Stimulated activated CD4-positive, alpha-beta T cell treated with anti-CD3 and anti-CD28 coated beads, Interleukin-2, amount 100 ng/mL, for 24 hours (primary cell): ENCODE data around the gene RUNX1.
"Not testable (repeated sequence)": the region's sequence is repeated elsewhere in the genome, so short reads cannot be mapped to it uniquely, and the experiment has no call there.

Experiments
- DNase-seq, 2 donors: peaks; one replicate each; pipeline ENCODE4 v3.0.0-alpha.2; 2020

RUNX1 gene

GRCh38 chr21:34817821-34818661 lies 231.1 kb downstream of the RUNX1 start:
- no peak for DNase-seq

- DNase-seq, result no peak
Observed at GRCh38 chr21:34815831-34816705, 233.0 kb downstream of the RUNX1 start.

GRCh38 chr21:34814529-34814951 lies 234.6 kb downstream of the RUNX1 start:
- no peak for DNase-seq

DNA sequence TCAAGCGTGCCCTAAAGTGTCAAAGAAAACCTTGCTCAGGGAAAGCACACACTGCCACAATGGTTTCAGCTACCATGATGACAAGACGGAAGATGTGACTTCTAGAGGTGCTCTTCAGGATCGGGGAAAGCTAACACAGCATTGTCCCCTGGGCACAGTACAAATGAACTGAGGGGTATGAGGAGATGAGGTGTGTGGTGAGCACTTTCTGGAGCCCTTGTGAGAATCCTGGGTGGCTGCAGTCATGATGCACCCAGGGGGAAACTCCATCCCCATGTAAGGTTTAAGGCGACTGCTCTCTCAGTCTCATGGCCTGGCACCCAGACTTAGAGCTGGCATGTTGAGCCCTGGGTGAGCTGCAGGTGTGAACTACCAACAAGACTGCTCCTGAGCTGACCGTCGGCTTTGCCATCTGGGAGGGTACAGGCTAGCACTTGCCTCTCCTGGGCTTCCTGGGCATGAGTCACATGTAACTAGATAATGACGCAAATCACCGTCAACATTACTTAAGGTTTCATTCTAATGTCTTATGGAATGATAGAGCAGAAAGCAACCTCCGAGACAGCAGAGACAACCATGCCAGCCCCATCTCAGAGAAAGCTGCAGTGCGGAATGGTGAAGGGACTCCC lies 235.7 kb downstream of the RUNX1 start:
- no peak for DNase-seq

DNA sequence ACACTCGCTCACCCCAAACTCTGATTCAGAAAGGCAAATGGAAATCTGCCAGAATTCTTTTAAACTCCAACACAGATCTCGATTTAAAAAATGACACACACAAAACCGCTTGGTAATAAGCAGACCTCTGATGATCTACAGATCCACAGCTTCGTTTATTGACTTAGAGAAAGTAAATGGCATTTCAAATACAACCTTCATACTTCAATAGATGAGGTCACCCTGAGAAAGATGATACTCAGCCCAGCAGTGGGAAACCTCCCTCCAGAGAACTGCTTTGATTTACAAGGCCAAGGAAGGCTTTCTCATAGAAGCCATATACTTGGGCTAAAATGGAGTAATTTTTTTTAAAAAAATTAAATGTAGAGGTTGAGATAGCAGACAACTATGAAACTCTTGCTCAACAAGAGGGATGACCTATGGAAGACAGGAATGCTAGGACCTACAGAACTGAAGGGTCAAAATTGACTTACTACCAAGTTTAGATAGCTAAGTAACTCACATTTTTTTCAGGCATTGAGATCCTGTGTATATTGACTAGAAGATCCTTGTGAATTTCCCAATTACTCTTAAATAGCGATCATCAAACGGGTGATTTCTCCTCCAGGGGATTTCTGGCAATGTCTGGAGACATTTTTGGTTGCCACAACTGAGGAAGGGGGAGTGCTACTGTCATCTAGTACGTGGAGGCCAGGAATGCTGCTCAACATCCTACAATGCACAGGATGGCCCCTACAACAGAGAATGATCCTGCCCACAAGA lies 236.4 kb downstream of the RUNX1 start:
- no peak for DNase-seq

DNA sequence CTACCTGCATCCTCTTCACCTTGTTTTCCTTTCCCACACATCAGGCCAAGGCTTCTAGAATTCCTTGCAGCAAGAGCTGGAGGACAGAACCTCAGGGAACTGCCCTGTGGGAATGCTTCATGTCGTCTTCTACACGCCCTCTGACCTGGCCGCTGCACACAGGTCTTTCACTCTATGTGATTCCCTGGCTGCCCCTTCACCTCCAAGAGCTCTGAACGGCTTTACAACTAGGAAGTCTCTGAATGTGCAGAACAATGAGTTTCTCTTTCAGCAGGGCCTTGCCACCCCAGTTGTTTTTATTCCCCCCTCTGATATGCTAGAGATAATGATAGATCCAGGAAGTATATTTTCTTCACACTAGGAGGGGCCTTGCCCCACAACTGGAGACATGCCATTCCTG lies 237.7 kb downstream of the RUNX1 start:
- no peak for DNase-seq

GRCh38 chr21:34810786-34811185 lies 238.3 kb downstream of the RUNX1 start:
- no peak for DNase-seq

- no peak for DNase-seq
Observed at GRCh38 chr21:34809822-34810221, 239.3 kb downstream of the RUNX1 start.

- no peak for DNase-seq
Observed at GRCh38 chr21:34808569-34809204, 240.4 kb downstream of the RUNX1 start.

DNA sequence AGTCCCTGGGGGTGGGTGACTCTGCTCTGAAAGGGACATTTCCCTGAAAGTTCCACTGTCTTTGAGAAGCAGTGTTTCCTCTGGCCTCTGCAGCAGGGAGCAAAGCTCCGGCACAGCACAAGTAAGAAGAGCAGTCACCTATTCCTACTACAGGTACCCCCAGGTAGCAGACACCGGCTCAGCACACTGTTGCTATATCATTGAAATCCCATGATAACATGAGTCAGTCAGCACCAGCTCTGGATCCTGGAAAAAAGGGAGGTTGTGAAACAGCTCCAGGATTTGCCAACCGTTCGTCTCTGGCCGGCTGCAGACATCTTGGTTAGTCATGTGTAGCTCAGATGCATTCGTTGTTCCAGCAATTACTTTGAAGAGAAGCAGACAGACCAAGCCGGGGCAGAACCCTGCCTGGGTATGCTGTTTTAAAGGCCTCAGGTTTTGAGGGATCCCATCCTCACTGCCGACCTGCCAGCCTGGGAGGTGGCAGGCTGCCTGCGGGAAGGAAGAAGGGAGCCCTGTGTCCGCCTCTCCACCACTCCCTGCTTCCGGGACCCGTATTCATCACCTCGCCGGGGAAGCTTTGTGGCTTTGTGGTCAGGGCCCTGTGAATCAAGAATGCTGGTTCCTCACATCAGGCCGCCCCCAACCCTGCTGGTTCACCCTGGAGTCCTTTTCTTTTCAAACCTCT lies 241.1 kb downstream of the RUNX1 start:
- DNase-seq, result peak; percentile 73 to 79

DNA sequence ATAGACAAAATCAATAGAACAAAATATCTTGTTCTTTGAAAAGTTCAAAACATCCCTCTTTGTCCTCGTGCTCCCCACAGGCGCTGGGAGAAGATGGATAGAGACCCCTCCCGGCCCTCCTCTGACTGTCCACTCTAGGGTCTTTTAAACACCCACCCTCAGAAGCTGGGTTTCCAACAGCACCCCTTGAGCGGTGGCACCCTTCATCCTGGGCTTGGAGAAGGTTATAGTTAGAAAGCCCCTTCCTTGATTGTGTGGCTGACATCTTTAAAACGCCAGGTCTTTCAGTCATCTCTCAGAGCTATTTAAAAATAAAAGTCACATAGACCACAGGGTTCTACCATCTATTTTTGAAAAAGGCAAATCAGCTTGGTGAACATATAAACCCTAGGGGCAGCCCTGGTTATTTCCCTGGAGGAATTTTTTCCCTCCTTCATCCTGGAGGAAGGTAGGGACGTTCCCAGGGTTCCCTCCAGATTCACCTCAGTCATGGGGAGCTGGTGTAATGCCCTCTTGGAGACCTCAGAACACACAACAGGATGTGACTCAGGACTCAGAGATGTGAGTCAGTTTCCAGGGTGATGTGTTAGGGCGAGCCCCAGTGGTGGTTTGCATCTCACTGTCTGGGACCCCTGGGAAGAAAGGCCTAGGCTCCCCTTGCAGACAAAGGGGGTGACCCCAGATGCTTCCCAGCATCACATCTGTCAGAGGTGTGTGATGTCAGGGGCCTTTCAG lies 241.8 kb downstream of the RUNX1 start:
- peak; percentile 64 to 72 for DNase-seq

GRCh38 chr21:34806423-34806822 lies 242.7 kb downstream of the RUNX1 start:
- DNase-seq, result no peak

GRCh38 chr21:34805157-34805556 lies 243.9 kb downstream of the RUNX1 start:
- DNase-seq, result no peak

DNA sequence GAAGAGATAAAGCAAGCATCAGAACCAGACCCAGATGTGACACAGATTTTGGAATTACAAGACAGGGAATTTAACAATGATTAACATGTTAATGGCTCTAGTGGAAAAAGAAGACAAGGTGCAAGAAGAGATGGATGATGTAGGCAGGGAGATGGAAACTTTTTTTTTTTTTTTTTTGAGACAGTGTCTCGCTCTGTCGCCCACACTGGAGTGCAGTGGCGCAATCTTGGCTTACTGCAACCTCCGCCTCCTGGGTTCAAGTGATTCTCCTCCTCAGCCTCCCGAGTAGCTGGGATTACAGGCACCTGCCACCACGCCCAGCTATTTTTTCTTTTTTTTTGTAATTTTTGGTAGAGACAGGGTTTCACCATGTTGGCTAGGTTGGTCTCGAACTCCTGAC lies 244.5 kb downstream of the RUNX1 start:
- not testable (repeated sequence) for DNase-seq

DNA sequence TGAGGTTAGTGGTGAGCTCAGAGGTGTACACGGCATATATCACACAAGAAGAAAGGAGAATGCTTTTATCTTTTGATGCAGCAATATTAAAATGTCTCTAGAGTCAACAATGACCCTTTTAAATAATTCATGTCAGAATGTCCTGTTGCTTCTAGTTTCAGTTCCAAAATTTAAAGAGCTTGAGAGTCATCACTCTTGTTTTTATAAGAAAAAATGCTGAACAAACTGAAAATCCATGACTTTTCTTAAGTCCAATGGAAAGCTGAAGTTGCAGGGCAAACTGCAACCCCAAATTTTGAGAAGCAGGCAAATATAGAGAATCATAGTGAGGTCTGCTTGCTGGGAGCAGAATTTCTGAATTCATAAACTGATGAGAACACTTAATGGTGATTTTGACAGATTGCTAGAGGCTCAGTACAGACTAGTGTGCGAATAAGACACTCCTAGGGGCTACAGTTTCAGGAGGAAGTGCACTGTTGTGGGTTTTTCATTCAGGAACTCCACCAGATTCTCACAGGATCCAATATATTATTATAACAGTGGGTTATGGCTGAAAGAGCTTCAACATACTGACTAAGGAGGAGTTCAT lies 245.2 kb downstream of the RUNX1 start:
- DNase-seq, result no peak

DNA sequence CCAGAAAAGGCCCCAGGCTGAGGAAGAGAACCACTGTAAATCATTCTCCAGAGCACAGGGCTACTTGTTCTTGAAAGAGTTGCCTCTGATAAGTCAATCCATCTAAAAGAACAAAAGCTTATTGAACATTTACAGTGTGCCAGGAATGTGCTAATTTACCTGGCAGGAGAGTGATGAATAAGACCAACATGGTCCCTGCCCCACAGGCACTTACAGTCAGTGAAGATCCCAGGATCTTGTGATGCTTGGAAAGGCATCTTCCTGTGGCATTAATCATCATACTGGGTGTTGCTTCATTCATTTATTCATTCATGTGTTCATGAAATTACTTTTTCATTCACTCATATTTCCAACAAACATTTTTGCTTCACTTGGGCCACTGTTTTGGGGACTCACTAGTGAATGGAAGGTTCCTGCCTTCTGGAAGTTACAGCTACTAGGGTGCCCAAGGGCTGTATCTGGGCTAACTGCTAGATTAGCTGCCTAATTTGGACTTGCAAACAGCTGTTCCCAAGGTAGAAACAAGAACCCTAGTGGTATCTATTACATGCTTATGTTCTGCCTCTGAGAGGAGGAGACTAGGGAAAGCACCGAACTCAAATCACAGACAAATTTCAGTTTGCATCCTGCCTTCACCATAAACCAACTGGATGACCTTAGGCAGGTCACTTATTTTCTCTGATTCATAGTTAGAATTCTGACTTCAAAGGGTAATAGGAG lies 246.8 kb downstream of the RUNX1 start:
- no peak for DNase-seq

GRCh38 chr21:34801519-34802132 lies 247.5 kb downstream of the RUNX1 start:
- no peak for DNase-seq

- no peak for DNase-seq
Observed at GRCh38 chr21:34800797-34801518, 248.1 kb downstream of the RUNX1 start.

DNA sequence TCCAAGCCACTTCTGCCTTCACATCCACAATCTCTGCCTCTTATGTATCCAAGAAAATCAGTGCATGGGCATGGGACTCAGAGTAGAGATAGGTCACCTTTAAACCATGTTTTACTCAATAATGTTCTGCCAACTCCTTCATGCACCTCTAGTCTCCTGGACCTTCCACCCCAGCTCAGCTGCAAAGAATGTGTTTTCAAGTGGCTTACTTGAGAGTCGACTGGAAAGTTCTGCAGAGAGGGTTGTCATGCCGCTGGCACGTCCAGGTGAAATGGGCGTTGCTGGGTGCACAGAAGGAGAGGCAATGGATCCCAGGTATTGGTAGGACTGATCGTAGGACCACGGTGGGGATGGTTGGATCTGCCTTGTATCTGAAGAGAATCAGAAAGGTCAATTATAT lies 250.0 kb downstream of the RUNX1 start:
- DNase-seq, result no peak
